A549 (cell line): Measurements from ENCODE around the gene GTPBP1. TPM values are rescaled to one million over a fixed set of nuclear protein-coding genes. Genes with fewer than 3 reads are reported as not detected.
A peak's percentile ranks its signal among the peaks of the same experiment; 100 is the strongest.

ENCODE experiments used
- ATAC-seq, 2 experiments: fragments of 200-7000 bp in 1 of 2; fragments of >200 bp in 1 of 2; cut with Nextera tagmentation in 1 of 2; cut with Tn5 transposase in 1 of 2; 3 replicates each; pipeline versions ENCODE4 v1.8.0 to v1.9.1; 2018 to 2020; ENCODE audit warnings: mild to moderate bottlenecking in 1 of 2, moderate library complexity in 1 of 2
- CTCF ChIA-PET: fragments of 300-600 bp; sonication (Branson Sonifier 250); formaldehyde crosslinking; extraction: SDS; loops from one replicate; lab custom pipeline; 2021; ENCODE audit warnings: antibody characterized with exemption, inconsistent platforms; lab: Yijun Ruan, JAX
- POLR2A ChIA-PET: fragments of 350-600 bp; formaldehyde crosslinking; extraction: SDS; loops from one replicate; lab custom pipeline; 2021; ENCODE audit warnings: antibody characterized with exemption, inconsistent platforms; lab: Yijun Ruan, JAX
- DNase-seq, 2 experiments: peaks; one replicate each; pipeline versions ENCODE4 v3.0.0 to v3.0.0-alpha.2; 2011 to 2016; ENCODE audit warnings: low read depth in 1 of 2, low spot score in 1 of 2
- FAIRE-seq: peaks from 2 replicates; lab custom pipeline; 2011; peaks lifted over from hg19 to GRCh38; lab: Jason Lieb, UNC
- H3K27ac ChIP-seq, 2 experiments: fragments of >200 bp; sonication (Bioruptor Twin); formaldehyde crosslinking; 3 replicates each; pipeline ENCODE4 v1.5.1; 2016 to 2017
- H3K4me1 ChIP-seq: fragments of >200 bp; sonication (Bioruptor Twin); formaldehyde crosslinking; 3 replicates; pipeline ENCODE4 v1.6.1; 2016
- H3K4me2 ChIP-seq: fragments of >200 bp; sonication (Bioruptor Twin); formaldehyde crosslinking; 3 replicates; pipeline ENCODE4 v1.6.1; 2016
- H3K4me3 ChIP-seq: fragments of >200 bp; sonication (Bioruptor Twin); formaldehyde crosslinking; 3 replicates; pipeline ENCODE4 v1.5.1; 2016
- H3K9me3 ChIP-seq: fragments of >200 bp; sonication (Bioruptor Twin); formaldehyde crosslinking; 3 replicates; pipeline ENCODE4 v1.6.1; 2016
- CHD4 ChIP-seq: fragments of 200-600 bp; sonication (generic); IDR thresholded peaks from 2 replicates; pipeline ENCODE4 v1.6.1; 2016; ENCODE audit warnings: antibody characterized with exemption, mild to moderate bottlenecking, borderline replicate concordance
- FOXS1 ChIP-seq: fragments of 250-450 bp; sonication (Bioruptor Pico); IDR thresholded peaks from 2 replicates; pipeline ENCODE4 v1.5.0; 2020; ENCODE audit warnings: mild to moderate bottlenecking, moderate library complexity
- GATA3 ChIP-seq: IDR thresholded peaks from 2 replicates; pipeline ENCODE4 v1.6.1; 2012; ENCODE audit warnings: borderline replicate concordance
- HOXB5 ChIP-seq: fragments of 250-450 bp; sonication (Bioruptor Pico); IDR thresholded peaks from 2 replicates; pipeline ENCODE4 v1.5.0; 2020; ENCODE audit warnings: mild to moderate bottlenecking, moderate library complexity
- JUN ChIP-seq, 2 experiments: fragments of >200 bp; sonication (Bioruptor Twin); formaldehyde crosslinking; IDR thresholded peaks; 2 replicates in 1 of 2; 3 replicates in 1 of 2; pipeline ENCODE4 v1.6.1; 2016 to 2017
- JUNB ChIP-seq: fragments of >200 bp; sonication (Bioruptor Twin); formaldehyde crosslinking; IDR thresholded peaks from 2 replicates; pipeline ENCODE4 v1.6.1; 2016
- KDM1A ChIP-seq: fragments of 200-600 bp; sonication (generic); IDR thresholded peaks from 2 replicates; pipeline ENCODE4 v1.6.1; 2016; ENCODE audit warnings: low read depth, mild to moderate bottlenecking
- KDM5A ChIP-seq: fragments of 200-600 bp; sonication (generic); IDR thresholded peaks from 2 replicates; pipeline ENCODE4 v1.6.1; 2016; ENCODE audit warnings: antibody characterized with exemption, mild to moderate bottlenecking
- MAFK ChIP-seq: fragments of 450-650 bp; IDR thresholded peaks from 2 replicates; pipeline ENCODE4 v1.6.1; 2014; ENCODE audit not compliant: partially characterized antibody
- MYC ChIP-seq: IDR thresholded peaks from 2 replicates; pipeline ENCODE4 v1.6.1; 2012; ENCODE audit warnings: mild to moderate bottlenecking, inconsistent platforms, low read length, improper control_type of control experiment, borderline replicate concordance
- NFE2L2 ChIP-seq: fragments of 150-350 bp; conservative IDR thresholded peaks from 2 replicates; pipeline ENCODE4 v1.6.1; 2014; ENCODE audit warnings: low read length
- NPAS2 ChIP-seq: fragments of 250-450 bp; sonication (Bioruptor Pico); IDR thresholded peaks from 2 replicates; pipeline ENCODE4 v1.8.0; 2022; ENCODE audit warnings: mild to moderate bottlenecking, moderate library complexity, borderline replicate concordance
- POLR2AphosphoS2 ChIP-seq: conservative IDR thresholded peaks from 2 replicates; pipeline ENCODE4 v1.6.1; 2012; ENCODE audit warnings: low read length, improper control_type of control experiment, inconsistent platforms
- SMC3 ChIP-seq: fragments of >200 bp; sonication (Bioruptor Twin); formaldehyde crosslinking; IDR thresholded peaks from 3 replicates; pipeline ENCODE4 v1.6.1; 2018; ENCODE audit warnings: inconsistent platforms
- TFCP2L1 ChIP-seq: fragments of 250-450 bp; sonication (Bioruptor Pico); IDR thresholded peaks from 2 replicates; pipeline ENCODE4 v1.5.0; 2021; ENCODE audit warnings: mild to moderate bottlenecking
- USF2 ChIP-seq: fragments of 450-650 bp; IDR thresholded peaks from 2 replicates; pipeline ENCODE4 v1.6.1; 2014; ENCODE audit warnings: antibody characterized with exemption
- ZNF302 ChIP-seq: fragments of 250-450 bp; sonication (Bioruptor Pico); IDR thresholded peaks from 2 replicates; pipeline ENCODE4 v1.9.0; 2021; ENCODE audit warnings: inconsistent platforms, mild to moderate bottlenecking, moderate library complexity
- WGBS: methylation state at CpG from one replicate; pipeline ENCODE4 v1.1.6; 2017; ENCODE audit errors: missing lambda C conversion rate; 5-methylcytosine and 5-hydroxymethylcytosine counted together
- polyA plus RNA-seq, 4 experiments: library from polyadenylated mRNA; depleted of rRNA in 3 of 4; stranded (reverse); fragments of >200 nt; fragmentation: RNase III in 1 of 4; extraction: RNeasy Plus Mini Kit Qiagen cat#74134 plus additional on column Dnase treatment in 1 of 4; gene quantifications; 2 replicates in 3 of 4; 3 replicates in 1 of 4; pipeline ENCODE4 v1.2.3, GENCODE V29; 2011 to 2017
- TF ChIP-seq, protein P1 (sequence below): fragments of >200 bp; sonication (Bioruptor Twin); formaldehyde crosslinking; IDR thresholded peaks from 3 replicates; pipeline ENCODE4 v1.5.1; 2016
- TF ChIP-seq, protein P2 (sequence below): fragments of 200-600 bp; sonication (generic); IDR thresholded peaks from 2 replicates; pipeline ENCODE4 v1.6.1; 2016; ENCODE audit warnings: antibody characterized with exemption, mild to moderate bottlenecking, moderate library complexity
- TF ChIP-seq, protein P3 (sequence below): IDR thresholded peaks from 2 replicates; pipeline ENCODE4 v1.6.1; 2012

The GTPBP1 gene
- polyA plus RNA-seq, 2 of the 4 experiments (the other 2 are of a cell fraction) = 9.0 to 15.1 TPM

DNA sequence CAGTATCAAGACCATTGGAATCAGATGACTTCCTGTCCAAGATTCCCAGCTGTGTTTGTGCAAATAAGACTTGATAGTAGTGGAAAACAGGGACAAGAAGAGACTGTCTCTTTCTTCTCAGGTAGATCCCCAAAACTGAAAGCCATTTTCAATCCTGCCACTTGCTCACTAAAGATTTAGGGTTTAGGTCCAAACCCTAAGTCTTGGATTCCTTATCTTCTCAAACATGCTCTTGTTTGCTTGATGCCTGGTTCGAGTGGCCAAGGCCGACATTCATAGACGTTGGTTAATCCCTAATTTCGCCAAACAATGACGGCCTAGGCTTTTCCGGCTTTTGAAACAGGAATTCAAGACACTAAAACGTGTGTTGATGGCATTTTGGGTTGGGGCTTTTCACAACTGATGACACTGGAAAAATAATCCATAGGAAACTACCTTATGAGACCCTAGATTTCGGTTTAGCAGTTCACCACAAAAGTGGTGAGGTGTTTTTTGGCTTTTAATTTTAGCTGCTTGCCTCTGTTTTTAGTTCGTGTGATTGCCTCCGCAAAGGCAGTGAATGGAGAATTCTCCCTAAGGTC lies 1.0 kb upstream of the GTPBP1 start:
- H3K4me3 ChIP-seq = peak overlapping the region; percentile 39
- peaks cover 22% of the 10 kb centered on the region; the same call in 2 of the 3 replicates for H3K4me1 ChIP-seq
- TF ChIP-seq, protein P1, sequence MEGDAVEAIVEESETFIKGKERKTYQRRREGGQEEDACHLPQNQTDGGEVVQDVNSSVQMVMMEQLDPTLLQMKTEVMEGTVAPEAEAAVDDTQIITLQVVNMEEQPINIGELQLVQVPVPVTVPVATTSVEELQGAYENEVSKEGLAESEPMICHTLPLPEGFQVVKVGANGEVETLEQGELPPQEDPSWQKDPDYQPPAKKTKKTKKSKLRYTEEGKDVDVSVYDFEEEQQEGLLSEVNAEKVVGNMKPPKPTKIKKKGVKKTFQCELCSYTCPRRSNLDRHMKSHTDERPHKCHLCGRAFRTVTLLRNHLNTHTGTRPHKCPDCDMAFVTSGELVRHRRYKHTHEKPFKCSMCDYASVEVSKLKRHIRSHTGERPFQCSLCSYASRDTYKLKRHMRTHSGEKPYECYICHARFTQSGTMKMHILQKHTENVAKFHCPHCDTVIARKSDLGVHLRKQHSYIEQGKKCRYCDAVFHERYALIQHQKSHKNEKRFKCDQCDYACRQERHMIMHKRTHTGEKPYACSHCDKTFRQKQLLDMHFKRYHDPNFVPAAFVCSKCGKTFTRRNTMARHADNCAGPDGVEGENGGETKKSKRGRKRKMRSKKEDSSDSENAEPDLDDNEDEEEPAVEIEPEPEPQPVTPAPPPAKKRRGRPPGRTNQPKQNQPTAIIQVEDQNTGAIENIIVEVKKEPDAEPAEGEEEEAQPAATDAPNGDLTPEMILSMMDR = no peak
- TF ChIP-seq NPAS2 (CRISPR knock-in tag) = no peak
- no peak for TF ChIP-seq CHD4
- TF ChIP-seq, protein P2, sequence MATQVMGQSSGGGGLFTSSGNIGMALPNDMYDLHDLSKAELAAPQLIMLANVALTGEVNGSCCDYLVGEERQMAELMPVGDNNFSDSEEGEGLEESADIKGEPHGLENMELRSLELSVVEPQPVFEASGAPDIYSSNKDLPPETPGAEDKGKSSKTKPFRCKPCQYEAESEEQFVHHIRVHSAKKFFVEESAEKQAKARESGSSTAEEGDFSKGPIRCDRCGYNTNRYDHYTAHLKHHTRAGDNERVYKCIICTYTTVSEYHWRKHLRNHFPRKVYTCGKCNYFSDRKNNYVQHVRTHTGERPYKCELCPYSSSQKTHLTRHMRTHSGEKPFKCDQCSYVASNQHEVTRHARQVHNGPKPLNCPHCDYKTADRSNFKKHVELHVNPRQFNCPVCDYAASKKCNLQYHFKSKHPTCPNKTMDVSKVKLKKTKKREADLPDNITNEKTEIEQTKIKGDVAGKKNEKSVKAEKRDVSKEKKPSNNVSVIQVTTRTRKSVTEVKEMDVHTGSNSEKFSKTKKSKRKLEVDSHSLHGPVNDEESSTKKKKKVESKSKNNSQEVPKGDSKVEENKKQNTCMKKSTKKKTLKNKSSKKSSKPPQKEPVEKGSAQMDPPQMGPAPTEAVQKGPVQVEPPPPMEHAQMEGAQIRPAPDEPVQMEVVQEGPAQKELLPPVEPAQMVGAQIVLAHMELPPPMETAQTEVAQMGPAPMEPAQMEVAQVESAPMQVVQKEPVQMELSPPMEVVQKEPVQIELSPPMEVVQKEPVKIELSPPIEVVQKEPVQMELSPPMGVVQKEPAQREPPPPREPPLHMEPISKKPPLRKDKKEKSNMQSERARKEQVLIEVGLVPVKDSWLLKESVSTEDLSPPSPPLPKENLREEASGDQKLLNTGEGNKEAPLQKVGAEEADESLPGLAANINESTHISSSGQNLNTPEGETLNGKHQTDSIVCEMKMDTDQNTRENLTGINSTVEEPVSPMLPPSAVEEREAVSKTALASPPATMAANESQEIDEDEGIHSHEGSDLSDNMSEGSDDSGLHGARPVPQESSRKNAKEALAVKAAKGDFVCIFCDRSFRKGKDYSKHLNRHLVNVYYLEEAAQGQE = no peak
- TF ChIP-seq, all 56 proteins: peak for 0
- peak overlapping the region; percentile 96 for H3K4me2 ChIP-seq
- H3K9me3 ChIP-seq = no peaks in the 10 kb centered on the region
- FAIRE-seq (no peak), DNase-seq (no peak), ATAC-seq (no peak)
- ChIA-PET POLR2A (interaction anchor here (1.0 kb wide), 1 partner anchor 23 kb away, joined by 5 read pairs; the partner anchor contains the start of gene TOMM22), CTCF (interaction anchor here (0.6 to 1.2 kb wide), 2 partner anchors 20 to 154 kb away, joined by 3 to 5 read pairs; no protein-coding TSS in a partner anchor)
- H3K27ac ChIP-seq = peak overlapping the region; percentile 44 to 72; a peak in 5 of 6 replicates
- WGBS = 3% methylated on average over 10 of the region's 10 CpGs

GRCh38 chr22:38706101-38706900 lies 557 bp downstream of the GTPBP1 start:
- POLR2A ChIA-PET = interaction anchor here (0.9 to 1.7 kb wide), 3 partner anchors 9 to 25 kb away, joined by 3 to 7 read pairs (median 5); partner anchors contain the start of gene TOMM22
- TF ChIP-seq SMC3 = no peak
- no peak for TF ChIP-seq FOXS1
- TF ChIP-seq GATA3 = no peak
- TF ChIP-seq, protein P2 = no peak
- TF ChIP-seq USF2 = no peak
- no peak for TF ChIP-seq NPAS2 (CRISPR knock-in tag)
- TF ChIP-seq, protein P1 = no peak
- TF ChIP-seq JUN (IDR thresholded peaks at IDR 0.05) = peak in 1 of 2 experiments; percentile 29; a peak in 1 of 5 replicates
- no peak for TF ChIP-seq HOXB5 (CRISPR knock-in tag)
- TF ChIP-seq KDM1A = no peak
- TF ChIP-seq ZNF302 (CRISPR knock-in tag) = no peak
- no peak for TF ChIP-seq JUNB
- no peak for TF ChIP-seq TFCP2L1
- TF ChIP-seq POLR2AphosphoS2 = no peak
- TF ChIP-seq, protein P3, sequence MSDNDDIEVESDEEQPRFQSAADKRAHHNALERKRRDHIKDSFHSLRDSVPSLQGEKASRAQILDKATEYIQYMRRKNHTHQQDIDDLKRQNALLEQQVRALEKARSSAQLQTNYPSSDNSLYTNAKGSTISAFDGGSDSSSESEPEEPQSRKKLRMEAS = peak; percentile 57
- 0 out of 2 replicates have a peak, but pooled peaks have one; percentile 30 for TF ChIP-seq KDM5A
- no peak for TF ChIP-seq MAFK
- TF ChIP-seq MYC = no peak
- no peak for TF ChIP-seq NFE2L2

More at GRCh38 chr22:38706101-38706900, 557 bp downstream of the GTPBP1 start:
- WGBS = 1% methylated on average over 8 of the region's 80 CpGs
- ATAC-seq = peak; percentile 1 to 13; a peak in 5 of 6 replicates
- no peaks in the 10 kb centered on the region for H3K9me3 ChIP-seq
- peak overlapping the region; percentile 90 to 97 for H3K27ac ChIP-seq
- CTCF ChIA-PET = interaction anchor here (0.7 to 4.0 kb wide), 7 partner anchors 12 to 268 kb away, joined by 3 to 22 read pairs (median 7); partner anchors contain the start of gene TOMM22
- H3K4me1 ChIP-seq = peaks cover 22% of the 10 kb centered on the region; the same call in 2 of the 3 replicates
- no peak for FAIRE-seq
- no peak for DNase-seq
- peak overlapping the region; percentile 82 for H3K4me3 ChIP-seq
- H3K4me2 ChIP-seq = peak overlapping the region; percentile 93
